ENCODE results near the gene MMAA. TPM values are rescaled to one million over a fixed set of nuclear protein-coding genes. Genes with fewer than 3 reads are reported as not detected.
A peak's percentile ranks its signal among the peaks of the same experiment; 100 is the strongest.
"Not testable (repeated sequence)": the region's sequence is repeated elsewhere in the genome, so short reads cannot be mapped to it uniquely, and the experiment has no call there.

MMAA gene
- total RNA-seq, 1 donor from 2014 or later, result 8.3 TPM

GRCh38 chr4:145626623-145626982 is 7.4 kb downstream of the MMAA start:
- Mint-ChIP-seq H3K4me1 (peaks cover 5% of the 10 kb centered on the region), H3K36me3 (peaks cover 19% of the 10 kb centered on the region), H3K4me3 (no peak overlapping the region), H3K27me3 (ENCODE audit: low read depth) (no peaks in the 10 kb centered on the region), H3K27ac (no peak overlapping the region), H3K9me3 (peaks cover 25% of the 10 kb centered on the region)
- TF ChIP-seq CTCF (IDR thresholded peaks at IDR 0.05; ENCODE audit: unreplicated experiment), result no peak
- no peak for DNase-seq (ENCODE audit: low spot score in 2 of 2, unreplicated experiment in 2 of 2)

GRCh38 chr4:145635117-145635516 is 15.9 kb downstream of the MMAA start:
- TF ChIP-seq CTCF (IDR thresholded peaks at IDR 0.05; ENCODE audit: unreplicated experiment), result no peak

GRCh38 chr4:145635630-145636029 is 16.4 kb downstream of the MMAA start:
- Mint-ChIP-seq H3K4me3 (no peak overlapping the region), H3K27me3 (ENCODE audit: low read depth) (no peaks in the 10 kb centered on the region), H3K9me3 (peaks cover 11% of the 10 kb centered on the region), H3K4me1 (peaks cover 5% of the 10 kb centered on the region), H3K27ac (no peak overlapping the region), H3K36me3 (peaks cover 15% of the 10 kb centered on the region)
- no peak for DNase-seq (ENCODE audit: low spot score in 2 of 2, unreplicated experiment in 2 of 2)
- no peak for TF ChIP-seq CTCF (IDR thresholded peaks at IDR 0.05; ENCODE audit: unreplicated experiment)

More at GRCh38 chr4:145635117-145635516, 15.9 kb downstream of the MMAA start:
- H3K27me3 Mint-ChIP-seq (ENCODE audit: low read depth), result no peaks in the 10 kb centered on the region
- H3K9me3 Mint-ChIP-seq, result peaks cover 14% of the 10 kb centered on the region
- DNase-seq (ENCODE audit: low spot score in 2 of 2, unreplicated experiment in 2 of 2), result no peak
- H3K4me3 Mint-ChIP-seq, result no peak overlapping the region
- H3K27ac Mint-ChIP-seq, result no peak overlapping the region
- no peaks in the 10 kb centered on the region for H3K4me1 Mint-ChIP-seq
- H3K36me3 Mint-ChIP-seq, result peaks cover 18% of the 10 kb centered on the region

GRCh38 chr4:145639186-145639698 is 20.1 kb downstream of the MMAA start:
- Mint-ChIP-seq H3K4me3 (no peak overlapping the region), H3K27ac (no peak overlapping the region), H3K4me1 (peaks cover 14% of the 10 kb centered on the region), H3K36me3 (peaks cover 7% of the 10 kb centered on the region), H3K9me3 (no peaks in the 10 kb centered on the region), H3K27me3 (ENCODE audit: low read depth) (no peaks in the 10 kb centered on the region)
- no peak for TF ChIP-seq CTCF (IDR thresholded peaks at IDR 0.05; ENCODE audit: unreplicated experiment)
- no peak for DNase-seq (ENCODE audit: low spot score in 2 of 2, unreplicated experiment in 2 of 2)

GRCh38 chr4:145640236-145640635 is 21.1 kb downstream of the MMAA start:
- peak overlapping the region; percentile 69 for H3K27ac Mint-ChIP-seq
- H3K4me3 Mint-ChIP-seq; DNase-seq (ENCODE audit: low spot score in 2 of 2, unreplicated experiment in 2 of 2); H3K36me3 Mint-ChIP-seq; H3K9me3 Mint-ChIP-seq; H3K27me3 Mint-ChIP-seq (ENCODE audit: low read depth): not testable (repeated sequence)
- H3K4me1 Mint-ChIP-seq, result peaks cover 14% of the 10 kb centered on the region

GRCh38 chr4:145643295-145643694 is 24.1 kb downstream of the MMAA start:
- TF ChIP-seq CTCF (IDR thresholded peaks at IDR 0.05; ENCODE audit: unreplicated experiment), result no peak
- no peak for DNase-seq (ENCODE audit: low spot score in 2 of 2, unreplicated experiment in 2 of 2)
- Mint-ChIP-seq H3K27ac (no peak overlapping the region), H3K9me3 (no peaks in the 10 kb centered on the region), H3K4me3 (no peak overlapping the region), H3K27me3 (ENCODE audit: low read depth) (no peaks in the 10 kb centered on the region), H3K36me3 (peaks cover 7% of the 10 kb centered on the region), H3K4me1 (peaks cover 14% of the 10 kb centered on the region)
